ENCODE results near the gene ALKBH3.

DNA sequence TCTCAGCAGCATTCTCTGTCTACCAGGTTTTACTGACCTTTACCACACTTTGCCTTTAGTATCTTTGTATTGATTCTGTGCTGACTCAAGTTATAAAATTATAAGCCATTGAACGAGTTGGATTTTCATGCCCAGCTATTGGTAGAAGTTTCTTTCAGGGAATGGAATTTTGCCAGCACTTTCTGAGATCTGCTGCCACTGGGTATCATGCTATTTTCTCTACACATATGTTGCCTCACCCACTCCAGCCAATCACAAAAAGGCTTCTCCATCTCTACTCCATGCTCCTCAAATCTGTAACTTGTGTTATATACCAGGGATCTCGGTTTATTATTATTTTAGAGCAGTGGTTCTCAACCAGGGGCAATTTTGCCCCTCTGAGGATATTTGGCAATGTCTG lies 87.0 kb downstream of the ALKBH3 start:
- TF ChIP-seq, protein P1, sequence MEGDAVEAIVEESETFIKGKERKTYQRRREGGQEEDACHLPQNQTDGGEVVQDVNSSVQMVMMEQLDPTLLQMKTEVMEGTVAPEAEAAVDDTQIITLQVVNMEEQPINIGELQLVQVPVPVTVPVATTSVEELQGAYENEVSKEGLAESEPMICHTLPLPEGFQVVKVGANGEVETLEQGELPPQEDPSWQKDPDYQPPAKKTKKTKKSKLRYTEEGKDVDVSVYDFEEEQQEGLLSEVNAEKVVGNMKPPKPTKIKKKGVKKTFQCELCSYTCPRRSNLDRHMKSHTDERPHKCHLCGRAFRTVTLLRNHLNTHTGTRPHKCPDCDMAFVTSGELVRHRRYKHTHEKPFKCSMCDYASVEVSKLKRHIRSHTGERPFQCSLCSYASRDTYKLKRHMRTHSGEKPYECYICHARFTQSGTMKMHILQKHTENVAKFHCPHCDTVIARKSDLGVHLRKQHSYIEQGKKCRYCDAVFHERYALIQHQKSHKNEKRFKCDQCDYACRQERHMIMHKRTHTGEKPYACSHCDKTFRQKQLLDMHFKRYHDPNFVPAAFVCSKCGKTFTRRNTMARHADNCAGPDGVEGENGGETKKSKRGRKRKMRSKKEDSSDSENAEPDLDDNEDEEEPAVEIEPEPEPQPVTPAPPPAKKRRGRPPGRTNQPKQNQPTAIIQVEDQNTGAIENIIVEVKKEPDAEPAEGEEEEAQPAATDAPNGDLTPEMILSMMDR (optimal IDR thresholded peaks at IDR 0.05 in 1 of 3, IDR thresholded peaks at IDR 0.05 in 1 of 3, conservative IDR thresholded peaks at IDR 0.05 in 1 of 3; ENCODE audit: extremely low read depth in 1 of 3, insufficient read depth in 2 of 3, low read length in 3 of 3), result no peak
- TF ChIP-seq EZH2 (IDR thresholded peaks at IDR 0.05; ENCODE audit: low read length), result no peak
